Left lobe of liver (tissue), 2 donors: ENCODE measurements around the gene DUS1L. TPM values are rescaled to one million over a fixed set of nuclear protein-coding genes. Genes with fewer than 3 reads are reported as not detected.

Experiments
- ATAC-seq: fragments of 200-7000 bp; cut with Tn5 transposase; one replicate; pipeline ENCODE4 v1.9.1; 2020; ENCODE audit warnings: mild to moderate bottlenecking, moderate library complexity
- DNase-seq: peaks from one replicate; pipeline ENCODE4 v3.0.0-alpha.2; 2020; ENCODE audit warnings: low spot score
- total RNA-seq: library from RNA; stranded (reverse); gene quantifications from one replicate; pipeline ENCODE4 v1.2.1, GENCODE V29; 2021
- donor health status: DM: no; HTN: no; CAD: no; lungs with moderate emphysema.
- donor health status: DM: no; HTN: yes; CAD: no.

Gene DUS1L
- total RNA-seq, 1 donor from 2014 or later: 121 TPM

DNA sequence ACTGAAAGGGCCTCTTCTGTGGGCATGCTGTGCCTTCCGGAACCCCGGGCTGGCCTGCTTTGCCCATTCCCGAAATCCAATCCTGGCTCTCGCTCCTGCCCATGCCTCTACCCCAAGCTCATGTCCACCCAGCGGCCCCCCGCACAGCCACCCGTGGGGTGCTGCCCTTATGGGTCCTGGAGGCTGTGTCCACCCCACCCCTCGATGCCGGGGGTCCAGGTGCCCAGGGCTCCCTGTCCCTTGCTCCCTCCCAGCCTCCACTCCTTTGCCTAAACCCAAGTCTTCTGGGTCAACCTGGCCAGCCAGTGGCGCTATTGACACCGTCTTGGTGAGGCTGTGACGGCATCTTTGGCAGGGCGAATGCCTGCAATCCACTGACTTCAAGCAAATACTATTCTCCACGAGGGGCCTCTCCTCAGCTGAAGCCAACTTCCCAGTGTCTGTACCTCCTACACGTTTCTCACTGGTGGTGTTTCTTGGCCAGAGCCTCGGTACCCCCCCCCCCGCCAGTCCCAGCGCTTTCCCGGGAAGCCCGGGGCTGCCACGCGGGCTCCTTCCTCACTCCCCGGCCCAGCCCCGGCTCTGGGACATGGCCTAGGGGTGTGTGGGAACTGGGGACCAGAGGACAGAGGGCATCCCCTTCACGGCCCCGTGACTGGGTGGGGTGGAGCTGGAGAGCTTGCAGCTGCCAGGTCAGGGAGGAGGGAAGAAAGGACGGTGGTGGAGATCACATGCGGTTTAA lies 12.2 kb upstream of the DUS1L start:
- peak; percentile 20 for ATAC-seq

DNA sequence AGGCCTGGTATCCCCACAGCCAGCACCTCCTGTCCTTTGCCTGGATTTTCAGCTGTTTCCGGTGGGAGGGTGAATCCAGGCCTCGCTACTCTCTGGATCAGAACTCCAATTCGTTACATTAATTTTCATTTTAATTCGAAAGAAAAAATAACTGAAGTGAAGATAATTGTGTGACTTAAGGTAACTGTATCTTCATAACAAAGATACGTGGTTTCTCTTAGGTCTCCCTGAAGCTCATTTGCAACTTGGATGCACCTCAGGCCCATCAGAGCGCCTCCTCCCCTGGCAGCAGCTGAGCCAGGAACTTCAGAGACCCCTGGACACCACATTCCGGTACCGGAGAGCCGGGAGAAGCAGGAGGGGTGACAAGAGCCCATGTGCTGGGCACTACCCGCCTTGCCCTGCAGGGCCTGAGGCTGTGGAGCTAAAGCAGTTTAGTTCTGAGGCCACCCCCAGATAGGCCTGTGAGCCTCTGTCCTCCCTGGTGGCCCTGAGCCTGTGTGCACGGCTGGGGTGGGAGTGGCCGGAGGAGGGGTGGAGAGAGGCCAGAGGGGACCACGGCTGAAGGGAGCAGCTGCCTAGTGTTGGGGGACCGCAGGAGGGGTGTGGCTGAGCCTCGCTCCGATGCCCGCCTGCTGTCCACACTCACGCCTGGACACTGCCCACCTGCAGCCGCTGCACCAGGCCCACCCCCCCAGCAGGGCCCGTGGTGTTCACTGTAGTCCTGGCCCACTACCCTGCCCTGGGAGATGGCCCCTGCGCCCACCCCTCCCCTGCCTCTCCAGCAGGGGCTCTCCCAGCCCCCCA lies 11.4 kb upstream of the DUS1L start:
- DNase-seq (no peak), ATAC-seq (peak; percentile 37)

More for the DNA sequence above, 12.2 kb upstream of the DUS1L start:
- DNase-seq: no peak

DNA sequence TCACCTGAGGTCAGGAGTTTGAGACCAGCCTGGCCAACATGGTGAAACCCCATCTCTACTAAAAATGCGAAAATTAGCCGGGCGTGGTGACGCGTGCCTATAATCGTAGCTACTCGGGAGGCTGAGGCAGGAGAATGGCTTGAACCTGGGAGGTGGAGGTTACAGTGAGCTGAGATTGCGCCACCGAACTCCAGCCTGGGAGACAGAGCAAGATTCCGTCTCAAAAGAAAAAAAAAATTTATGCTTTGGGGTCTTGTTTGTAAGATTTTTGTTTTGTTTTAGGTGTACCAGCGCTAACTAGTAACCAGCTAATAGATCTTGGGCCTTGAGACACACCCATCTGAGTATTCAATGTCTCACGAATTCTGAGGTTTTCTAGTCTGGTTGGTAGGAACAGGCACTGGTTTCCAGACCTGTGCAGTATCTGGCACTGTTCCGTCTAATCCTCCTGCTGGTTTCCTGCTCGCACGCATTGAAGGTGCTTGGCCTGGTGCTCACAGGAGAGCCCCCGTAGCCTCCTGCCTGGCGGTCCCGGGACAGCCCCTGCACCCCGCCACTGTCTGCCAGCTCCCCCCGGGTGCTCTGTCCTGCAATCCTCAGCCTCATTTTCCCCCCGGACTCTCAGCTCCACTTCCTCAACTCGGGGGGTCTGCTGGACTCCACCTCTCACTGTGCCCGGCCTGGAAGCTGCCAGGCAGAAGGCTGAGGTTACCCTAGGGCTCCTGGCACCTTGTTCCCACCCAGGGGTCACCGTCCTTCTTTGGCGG lies 10.6 kb upstream of the DUS1L start:
- peak; percentile 26 for ATAC-seq
- DNase-seq: no peak

DNA sequence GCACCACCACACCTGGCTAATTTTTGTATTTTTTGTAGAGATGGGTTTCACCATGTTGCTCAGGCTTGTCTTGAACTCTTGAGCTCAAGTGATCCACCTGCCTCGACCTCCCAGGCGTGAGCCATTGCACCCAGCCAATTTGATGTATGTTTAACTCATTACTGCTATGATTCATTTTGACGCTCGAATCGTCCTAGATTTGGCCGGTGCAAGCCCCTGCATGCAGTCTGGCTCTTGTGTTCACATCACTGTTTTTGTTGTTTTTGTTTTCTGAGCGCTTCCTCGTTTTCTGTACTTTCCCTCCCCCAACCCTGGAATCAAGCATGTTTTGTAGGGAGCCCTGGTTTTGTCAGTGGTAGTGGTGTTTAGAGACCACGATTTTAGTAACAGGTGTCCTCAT lies 7.8 kb upstream of the DUS1L start:
- DNase-seq: no peak
- no peak for ATAC-seq

DNA sequence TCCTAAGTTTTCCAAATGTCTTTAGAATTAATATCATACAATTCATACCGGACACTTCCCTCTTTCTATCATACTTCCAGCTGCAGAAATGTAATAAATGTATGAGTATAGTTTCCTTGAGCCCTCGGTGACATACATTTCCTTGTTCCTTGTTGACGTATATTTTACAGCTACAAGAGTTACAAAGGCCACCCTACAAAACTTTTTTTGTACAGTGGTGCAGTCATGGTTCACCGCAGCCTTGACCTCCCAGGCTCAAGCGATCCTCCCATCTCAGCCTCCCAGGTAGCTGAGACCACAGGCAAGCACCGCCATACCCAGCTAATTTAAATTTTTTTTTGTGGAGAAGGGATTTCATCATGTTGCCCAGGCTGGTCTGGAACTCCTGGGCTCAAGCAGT lies 7.2 kb upstream of the DUS1L start:
- ATAC-seq (no peak), DNase-seq (no peak)

DNA sequence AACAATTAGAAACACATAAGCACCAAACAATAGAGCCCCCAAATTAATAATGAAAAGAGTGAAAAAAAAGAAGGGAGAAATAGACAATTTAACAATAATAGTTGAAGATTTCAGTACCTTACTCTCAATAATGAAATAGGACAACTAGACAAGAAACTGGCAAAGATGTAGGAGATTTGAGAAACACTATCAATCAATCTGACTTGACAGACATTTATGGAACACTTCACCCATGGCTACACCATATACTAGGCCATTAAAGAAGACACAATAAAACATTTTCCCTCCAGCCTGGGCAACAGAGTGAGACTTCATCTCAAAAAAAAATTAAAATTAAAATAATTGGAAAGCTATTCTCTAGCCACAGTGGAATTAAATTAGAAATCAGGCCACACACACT lies 5.0 kb upstream of the DUS1L start:
- ATAC-seq: no peak
- no peak for DNase-seq

- no peak for DNase-seq
- no peak for ATAC-seq
Measured at GRCh38 chr17:82065193-82065637, 389 bp downstream of the DUS1L start.

- ATAC-seq: peak; percentile 61
- DNase-seq: no peak
Measured at GRCh38 chr17:82064433-82065192, 991 bp downstream of the DUS1L start.

- peak; percentile 82 for DNase-seq
Measured at GRCh38 chr17:82063424-82064415, 1.9 kb downstream of the DUS1L start.

DNA sequence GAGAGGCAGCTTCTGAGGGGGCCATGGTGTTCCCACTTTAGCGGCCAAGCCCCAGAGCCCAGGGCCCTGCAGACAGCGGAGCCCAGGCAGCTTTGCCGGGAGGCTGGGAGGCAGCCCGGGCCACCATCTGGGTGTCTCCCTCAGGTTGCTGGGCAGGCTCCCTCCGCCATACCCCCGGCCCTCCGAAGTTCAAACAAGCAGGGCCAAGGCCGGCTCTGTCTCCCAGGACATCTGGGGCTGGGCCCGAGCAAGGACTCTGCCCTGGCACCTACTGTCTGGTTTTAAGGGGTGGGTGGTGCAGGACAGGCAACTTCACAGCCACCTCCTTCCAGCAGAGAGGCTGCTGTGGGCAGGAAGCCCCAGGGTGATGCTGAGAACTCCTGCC lies 2.6 kb downstream of the DUS1L start:
- no peak for DNase-seq
- ATAC-seq: no peak

More at GRCh38 chr17:82063424-82064415, 1.9 kb downstream of the DUS1L start:
- ATAC-seq: peak; percentile 72

- DNase-seq (no peak), ATAC-seq (no peak)
Measured at GRCh38 chr17:82062076-82062983, 3.3 kb downstream of the DUS1L start.

GRCh38 chr17:82061047-82061925 lies 4.3 kb downstream of the DUS1L start:
- no peak for ATAC-seq
- DNase-seq: no peak

- ATAC-seq (no peak), DNase-seq (no peak)
Measured at GRCh38 chr17:82060614-82061013, 5.0 kb downstream of the DUS1L start.

GRCh38 chr17:82060001-82060380 lies 5.6 kb downstream of the DUS1L start:
- no peak for ATAC-seq
- no peak for DNase-seq

GRCh38 chr17:82059272-82060000 lies 6.2 kb downstream of the DUS1L start:
- DNase-seq: no peak
- no peak for ATAC-seq

- ATAC-seq (no peak), DNase-seq (no peak)
Measured at GRCh38 chr17:82058855-82059249, 6.8 kb downstream of the DUS1L start.
